Mucosa of gallbladder (tissue), 1 donor: Measurements from ENCODE around the gene SLC29A1. TPM values are rescaled to one million over a fixed set of nuclear protein-coding genes. Genes with fewer than 3 reads are reported as not detected.
A peak's percentile ranks its signal among the peaks of the same experiment; 100 is the strongest.

Source experiments
- DNase-seq: peaks from one replicate; pipeline ENCODE4 v3.0.0-alpha.2; 2020; ENCODE audit warnings: low spot score
- total RNA-seq: library from RNA; stranded (reverse); gene quantifications from one replicate; pipeline ENCODE4 v1.2.1, GENCODE V29; 2021
- donor health status: DM: no; HTN: no; CAD: no.

SLC29A1 gene
- total RNA-seq, 1 donor from 2014 or later = 66.1 TPM

- DNase-seq = peak; percentile 95
These were observed 13.8 kb downstream of the SLC29A1 start for GRCh38 chr6:44237021-44237812.

GRCh38 chr6:44237813-44238433, 14.5 kb downstream of the SLC29A1 start:
- peak; percentile 79 for DNase-seq

- DNase-seq = no peak
These were observed 15.4 kb downstream of the SLC29A1 start for GRCh38 chr6:44238687-44239350.

- no peak for DNase-seq
These were observed 19.9 kb downstream of the SLC29A1 start for GRCh38 chr6:44243345-44243744.

GRCh38 chr6:44245391-44245911, 22.1 kb downstream of the SLC29A1 start:
- no peak for DNase-seq

- peak; percentile 93 for DNase-seq
These were observed 22.7 kb downstream of the SLC29A1 start for GRCh38 chr6:44245912-44246662.

GRCh38 chr6:44246663-44247337, 23.4 kb downstream of the SLC29A1 start, which contains the start of gene HSP90AB1:
Gene HSP90AB1, plus strand, starts transcription at chr6:44247101. Its CDS starts 1,529 bp downstream, at chr6:44248630.
- DNase-seq = peak; percentile 98

- DNase-seq = peak; percentile 83
These were observed 24.2 kb downstream of the SLC29A1 start for GRCh38 chr6:44247338-44248302.

- DNase-seq = no peak
These were observed 25.2 kb downstream of the SLC29A1 start for GRCh38 chr6:44248579-44248978.

GRCh38 chr6:44249082-44249748, 25.8 kb downstream of the SLC29A1 start:
- DNase-seq = no peak

- DNase-seq = no peak
These were observed 26.8 kb downstream of the SLC29A1 start for GRCh38 chr6:44250067-44250717.

GRCh38 chr6:44250718-44251123, 27.3 kb downstream of the SLC29A1 start:
- DNase-seq = no peak

GRCh38 chr6:44251576-44252524, 28.5 kb downstream of the SLC29A1 start:
- DNase-seq = no peak

GRCh38 chr6:44253307-44254101, 30.1 kb downstream of the SLC29A1 start:
- no peak for DNase-seq

GRCh38 chr6:44254191-44255104, 31.1 kb downstream of the SLC29A1 start:
- no peak for DNase-seq
